Medulla oblongata (tissue), 1 donor: ENCODE measurements around the gene CARD8.
A peak's percentile ranks its signal among the peaks of the same experiment; 100 is the strongest.
"Not testable (repeated sequence)": the region's sequence is repeated elsewhere in the genome, so short reads cannot be mapped to it uniquely, and the experiment has no call there.

Source experiments
- DNase-seq: peaks from one replicate; pipeline ENCODE4 v3.0.0-alpha.2; 2015; ENCODE audit errors: extremely low spot score

CARD8 gene

GRCh38 chr19:48255376-48256303, at the start of gene CARD8:
Gene CARD8 (minus strand): TSS chr19:48255912. CDS start chr19:48241020, 14,892 bp downstream.
- peak; percentile 96 for DNase-seq

- no peak for DNase-seq
Observed at GRCh38 chr19:48303866-48304265, 48.2 kb upstream of the CARD8 start.

- no peak for DNase-seq
Observed at GRCh38 chr19:48303367-48303766, 47.7 kb upstream of the CARD8 start.

GRCh38 chr19:48302600-48302959, 46.9 kb upstream of the CARD8 start:
- no peak for DNase-seq

- DNase-seq: no peak
Observed at GRCh38 chr19:48301886-48302599, 46.3 kb upstream of the CARD8 start.

GRCh38 chr19:48297975-48298374, 42.3 kb upstream of the CARD8 start:
- no peak for DNase-seq

- no peak for DNase-seq
Observed at GRCh38 chr19:48296963-48297734, 41.4 kb upstream of the CARD8 start.

GRCh38 chr19:48295458-48295857, 39.7 kb upstream of the CARD8 start:
- no peak for DNase-seq

GRCh38 chr19:48292798-48293197, 37.1 kb upstream of the CARD8 start:
- no peak for DNase-seq

GRCh38 chr19:48291489-48291815, 35.7 kb upstream of the CARD8 start:
- DNase-seq: not testable (repeated sequence)

GRCh38 chr19:48290771-48291488, 35.2 kb upstream of the CARD8 start:
- DNase-seq: peak; percentile 78

- DNase-seq: no peak
Observed at GRCh38 chr19:48290401-48290770, 34.7 kb upstream of the CARD8 start.

- DNase-seq: no peak
Observed at GRCh38 chr19:48287748-48288147, 32.0 kb upstream of the CARD8 start.

GRCh38 chr19:48284896-48285295, 29.2 kb upstream of the CARD8 start:
- DNase-seq: no peak

- no peak for DNase-seq
Observed at GRCh38 chr19:48283908-48284307, 28.2 kb upstream of the CARD8 start.

GRCh38 chr19:48279747-48280146, 24.0 kb upstream of the CARD8 start:
- DNase-seq: no peak

GRCh38 chr19:48274938-48275337, 19.2 kb upstream of the CARD8 start:
- no peak for DNase-seq

GRCh38 chr19:48274173-48274572, 18.5 kb upstream of the CARD8 start:
- DNase-seq: no peak

- peak; percentile 39 for DNase-seq
Observed at GRCh38 chr19:48271531-48272151, 15.9 kb upstream of the CARD8 start.

GRCh38 chr19:48269617-48270026, 13.9 kb upstream of the CARD8 start:
- not testable (repeated sequence) for DNase-seq

- not testable (repeated sequence) for DNase-seq
Observed at GRCh38 chr19:48265326-48265725, 9.6 kb upstream of the CARD8 start.
